Stimulated activated naive CD8-positive, alpha-beta T cell treated with anti-CD3 and anti-CD28 coated beads, Interleukin-15, Interleukin-2, amounts not matched to agents 100 ng/mL and 50 ng/mL, for 24 hours (primary cell): ENCODE measurements around the gene SLC25A17.
"Not testable (repeated sequence)": the region's sequence is repeated elsewhere in the genome, so short reads cannot be mapped to it uniquely, and the experiment has no call there.

Experiments
- H3K27ac Mint-ChIP-seq: one replicate; pipeline ENCODE4 v1.8.0; 2021; ENCODE audit warnings: mild to moderate bottlenecking, mixed read lengths
- H3K27me3 Mint-ChIP-seq: one replicate; pipeline ENCODE4 v1.8.0; 2021; ENCODE audit warnings: mixed read lengths
- H3K36me3 Mint-ChIP-seq: one replicate; pipeline ENCODE4 v1.8.0; 2021; ENCODE audit warnings: low read depth, mixed read lengths
- H3K4me1 Mint-ChIP-seq: one replicate; pipeline ENCODE4 v1.8.0; 2021; ENCODE audit warnings: low read depth, mixed read lengths
- H3K4me3 Mint-ChIP-seq: one replicate; pipeline ENCODE4 v1.8.0; 2021; ENCODE audit warnings: mild to moderate bottlenecking, mixed read lengths
- H3K9me3 Mint-ChIP-seq: one replicate; pipeline ENCODE4 v1.8.0; 2021; ENCODE audit warnings: mixed read lengths

SLC25A17 gene

DNA sequence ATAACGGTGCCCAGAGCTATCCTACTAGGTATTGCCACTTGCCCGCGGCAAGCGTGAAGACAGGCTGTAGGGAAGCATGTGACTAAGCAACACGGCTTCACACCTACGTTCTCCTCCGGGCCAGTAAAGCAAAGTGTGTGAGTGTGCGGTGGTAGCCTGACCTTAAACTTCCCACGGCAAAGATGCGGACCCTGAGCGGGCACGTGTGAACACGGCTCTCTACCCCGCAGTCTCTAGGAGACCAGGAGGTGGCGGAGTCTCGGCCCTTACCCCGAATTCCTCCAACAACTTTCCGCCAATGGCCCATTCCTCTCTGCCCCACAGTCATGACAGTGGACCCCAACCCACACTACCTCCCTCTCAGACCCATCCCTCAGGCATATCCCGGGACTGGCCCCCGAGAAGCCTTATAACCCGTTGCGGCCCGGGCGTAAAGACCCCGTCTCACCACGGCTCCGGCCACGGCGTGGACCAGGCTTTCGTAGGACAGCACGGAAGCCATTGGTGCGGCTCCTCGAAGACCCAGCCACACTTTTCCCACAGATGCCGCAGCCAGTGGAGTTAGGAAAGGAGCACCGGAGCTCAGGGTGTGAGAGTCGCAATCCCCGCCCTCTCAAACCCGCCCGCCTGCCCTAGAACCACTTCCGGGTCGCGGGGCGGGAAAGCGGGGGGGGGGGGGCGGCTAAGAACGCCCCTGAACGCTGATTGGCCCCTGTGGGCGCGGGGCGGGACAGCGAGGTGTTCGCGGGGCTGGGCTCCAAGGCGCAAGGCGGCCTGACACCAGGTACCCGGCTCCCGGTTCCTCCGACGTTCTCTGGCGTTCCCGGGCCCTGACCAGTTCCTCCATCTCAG lies at the start of gene SLC25A17:
SLC25A17 (minus strand) TSS at position 600 of the 852 bp plus-strand sequence; CDS start at position 502, 98 bp downstream.
- H3K4me1 Mint-ChIP-seq: peaks cover 34% of the 10 kb centered on the region

GRCh38 chr22:40868379-40868778 lies 49.2 kb upstream of the SLC25A17 start:
- not testable (repeated sequence) for H3K36me3 Mint-ChIP-seq, H3K4me1 Mint-ChIP-seq, H3K4me3 Mint-ChIP-seq, H3K27ac Mint-ChIP-seq, H3K9me3 Mint-ChIP-seq, H3K27me3 Mint-ChIP-seq

More for the DNA sequence above, at the start of gene SLC25A17:
- H3K36me3 Mint-ChIP-seq: peaks cover 39% of the 10 kb centered on the region
- peak within 1 kb of the TSS; percentile 94 for H3K27ac Mint-ChIP-seq
- H3K4me3 Mint-ChIP-seq: peak within 1 kb of the TSS; percentile 88
- no peaks in the 10 kb centered on the region for H3K27me3 Mint-ChIP-seq
- no peaks in the 10 kb centered on the region for H3K9me3 Mint-ChIP-seq

DNA sequence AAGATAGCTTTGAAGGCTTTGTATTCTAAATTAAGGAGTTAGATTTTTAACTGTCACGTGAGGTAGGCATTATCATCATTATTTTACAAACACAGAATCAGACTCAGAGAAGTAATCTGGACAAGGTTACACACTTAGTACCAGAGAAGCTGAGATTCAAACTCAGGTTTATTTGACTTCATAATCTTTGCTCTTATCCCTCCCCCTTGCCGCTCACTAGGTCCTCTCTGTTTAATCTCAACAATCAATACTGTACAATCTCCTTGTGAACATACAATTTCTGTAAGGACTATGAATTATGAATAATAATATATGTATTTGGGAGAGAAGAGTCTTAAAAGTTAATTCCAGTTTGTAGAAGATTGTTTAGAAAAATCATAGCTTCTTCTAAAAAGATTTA lies 48.0 kb upstream of the SLC25A17 start:
- peaks cover 14% of the 10 kb centered on the region for H3K4me1 Mint-ChIP-seq
- peaks cover 4% of the 10 kb centered on the region for H3K36me3 Mint-ChIP-seq
- H3K9me3 Mint-ChIP-seq: no peaks in the 10 kb centered on the region
- H3K27ac Mint-ChIP-seq: no peak overlapping the region
- no peaks in the 10 kb centered on the region for H3K27me3 Mint-ChIP-seq
- no peak overlapping the region for H3K4me3 Mint-ChIP-seq

DNA sequence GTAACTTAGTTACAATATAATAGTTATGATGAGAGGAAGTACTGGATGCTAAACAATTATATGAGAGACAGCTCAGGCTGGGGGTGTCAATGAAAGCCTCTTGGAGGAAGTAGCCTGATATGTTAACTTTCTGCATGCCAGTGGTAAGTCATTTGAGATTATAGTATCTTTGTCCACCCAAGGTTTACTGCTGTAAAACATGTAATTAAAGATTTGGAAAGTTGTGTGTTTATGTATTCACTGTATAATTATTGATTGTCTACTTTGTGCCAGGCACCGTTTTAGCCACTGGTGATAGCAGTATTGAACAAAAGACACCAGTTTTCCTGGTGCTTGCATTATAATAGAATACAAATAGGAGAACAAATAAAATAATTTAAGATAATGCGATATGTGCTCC lies 43.4 kb upstream of the SLC25A17 start:
- Mint-ChIP-seq H3K4me1 (peaks cover 33% of the 10 kb centered on the region), H3K4me3 (no peak overlapping the region), H3K9me3 (no peaks in the 10 kb centered on the region), H3K27me3 (no peaks in the 10 kb centered on the region), H3K27ac (no peak overlapping the region), H3K36me3 (peaks cover 18% of the 10 kb centered on the region)

GRCh38 chr22:40862013-40862412 lies 42.9 kb upstream of the SLC25A17 start, which contains the start of gene DNAJB7:
TSS of gene DNAJB7 (minus strand) at chr22:40862113. CDS start at chr22:40861994, 119 bp downstream.
- Mint-ChIP-seq H3K27ac (no peak within 1 kb of the TSS), H3K9me3 (no peaks in the 10 kb centered on the region), H3K27me3 (no peaks in the 10 kb centered on the region), H3K4me1 (peaks cover 37% of the 10 kb centered on the region), H3K36me3 (peaks cover 18% of the 10 kb centered on the region), H3K4me3 (no peak within 1 kb of the TSS)

- no peaks in the 10 kb centered on the region for H3K9me3 Mint-ChIP-seq
- peak overlapping the region; percentile 99 for H3K4me3 Mint-ChIP-seq
- H3K27me3 Mint-ChIP-seq: no peaks in the 10 kb centered on the region
- H3K27ac Mint-ChIP-seq: peak overlapping the region; percentile 100
- peaks cover 31% of the 10 kb centered on the region for H3K36me3 Mint-ChIP-seq
- peaks cover 52% of the 10 kb centered on the region for H3K4me1 Mint-ChIP-seq
Observed at GRCh38 chr22:40857309-40857855, 38.2 kb upstream of the SLC25A17 start.

DNA sequence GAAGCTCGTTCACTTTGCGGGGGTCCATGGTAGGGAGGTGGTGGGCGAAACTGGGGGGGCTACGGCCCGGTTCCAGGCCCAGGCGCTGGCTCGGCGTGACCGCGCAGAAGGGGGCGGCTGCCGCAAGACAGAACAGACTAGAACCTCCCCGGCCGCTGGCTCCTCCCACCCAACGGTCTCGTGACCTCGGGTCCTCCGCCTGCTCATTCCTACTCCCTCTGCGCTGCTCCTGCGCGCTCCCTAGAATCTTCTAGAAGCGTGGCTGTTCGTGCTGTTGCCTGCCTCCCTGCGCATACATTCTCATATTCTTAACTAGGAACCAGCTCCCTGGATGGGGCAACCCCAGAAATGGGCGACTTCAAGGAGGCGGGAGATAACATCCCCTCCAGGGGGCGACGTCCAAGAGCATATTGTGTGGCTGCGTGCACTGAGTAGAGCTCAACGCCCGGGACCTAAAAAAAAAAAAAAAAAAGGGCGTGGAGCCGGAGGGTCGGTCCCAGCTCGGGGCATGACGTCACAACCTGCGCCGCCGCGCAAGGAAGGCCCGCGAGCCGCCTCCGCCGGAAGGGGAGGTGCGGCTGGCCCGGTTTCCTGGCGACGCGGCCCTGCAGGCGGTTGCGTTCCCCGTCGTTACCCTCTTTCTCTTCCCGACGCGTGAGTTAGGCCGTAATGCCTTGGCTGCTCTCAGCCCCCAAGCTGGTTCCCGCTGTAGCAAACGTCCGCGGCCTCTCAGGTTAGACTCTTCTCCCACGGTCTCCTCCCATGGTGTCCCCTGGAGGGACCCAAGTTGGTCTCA lies 37.6 kb upstream of the SLC25A17 start, which contains the start of the genes ST13 and XPNPEP3:
ST13 (minus strand) TSS at position 127 of the 796 bp plus-strand sequence; CDS start at position 28, 99 bp downstream.
XPNPEP3 (plus strand) TSS at position 636 of the 796 bp plus-strand sequence; CDS start at position 670, 34 bp downstream.
- Mint-ChIP-seq H3K36me3 (peaks cover 34% of the 10 kb centered on the region), H3K4me1 (peaks cover 57% of the 10 kb centered on the region), H3K4me3 (peak within 1 kb of the TSS; percentile 99), H3K27me3 (no peaks in the 10 kb centered on the region), H3K27ac (peak within 1 kb of the TSS; percentile 100), H3K9me3 (no peaks in the 10 kb centered on the region)

DNA sequence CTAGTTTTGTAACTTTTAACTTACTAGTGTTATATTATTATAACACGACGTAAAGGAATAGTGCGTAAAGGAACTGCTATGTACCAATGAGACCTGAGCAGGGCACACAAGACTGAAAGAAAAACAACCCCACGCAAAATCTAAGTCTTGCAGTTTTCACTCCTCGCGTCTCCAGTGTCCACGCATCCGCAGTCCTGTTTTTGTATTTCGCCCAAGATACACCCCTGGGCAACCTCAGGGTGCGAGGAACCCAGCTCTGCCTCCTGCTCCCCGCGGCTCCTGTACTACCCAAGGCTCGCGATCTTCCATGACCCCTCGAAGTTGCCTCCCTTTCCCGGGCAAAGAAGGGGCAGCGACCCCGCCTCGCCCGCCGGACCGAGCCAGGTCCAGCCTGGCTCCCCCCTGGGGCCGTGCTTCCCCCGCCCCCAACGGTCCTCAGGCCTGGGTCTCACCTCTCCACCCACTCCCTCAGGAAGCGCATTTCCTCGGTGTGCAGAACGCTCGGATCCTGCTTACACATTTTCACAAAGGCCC lies 36.9 kb upstream of the SLC25A17 start:
- peaks cover 63% of the 10 kb centered on the region for H3K4me1 Mint-ChIP-seq
- H3K27ac Mint-ChIP-seq: peak overlapping the region; percentile 100
- no peaks in the 10 kb centered on the region for H3K27me3 Mint-ChIP-seq
- H3K9me3 Mint-ChIP-seq: no peaks in the 10 kb centered on the region
- peak overlapping the region; percentile 99 for H3K4me3 Mint-ChIP-seq
- H3K36me3 Mint-ChIP-seq: peaks cover 36% of the 10 kb centered on the region

DNA sequence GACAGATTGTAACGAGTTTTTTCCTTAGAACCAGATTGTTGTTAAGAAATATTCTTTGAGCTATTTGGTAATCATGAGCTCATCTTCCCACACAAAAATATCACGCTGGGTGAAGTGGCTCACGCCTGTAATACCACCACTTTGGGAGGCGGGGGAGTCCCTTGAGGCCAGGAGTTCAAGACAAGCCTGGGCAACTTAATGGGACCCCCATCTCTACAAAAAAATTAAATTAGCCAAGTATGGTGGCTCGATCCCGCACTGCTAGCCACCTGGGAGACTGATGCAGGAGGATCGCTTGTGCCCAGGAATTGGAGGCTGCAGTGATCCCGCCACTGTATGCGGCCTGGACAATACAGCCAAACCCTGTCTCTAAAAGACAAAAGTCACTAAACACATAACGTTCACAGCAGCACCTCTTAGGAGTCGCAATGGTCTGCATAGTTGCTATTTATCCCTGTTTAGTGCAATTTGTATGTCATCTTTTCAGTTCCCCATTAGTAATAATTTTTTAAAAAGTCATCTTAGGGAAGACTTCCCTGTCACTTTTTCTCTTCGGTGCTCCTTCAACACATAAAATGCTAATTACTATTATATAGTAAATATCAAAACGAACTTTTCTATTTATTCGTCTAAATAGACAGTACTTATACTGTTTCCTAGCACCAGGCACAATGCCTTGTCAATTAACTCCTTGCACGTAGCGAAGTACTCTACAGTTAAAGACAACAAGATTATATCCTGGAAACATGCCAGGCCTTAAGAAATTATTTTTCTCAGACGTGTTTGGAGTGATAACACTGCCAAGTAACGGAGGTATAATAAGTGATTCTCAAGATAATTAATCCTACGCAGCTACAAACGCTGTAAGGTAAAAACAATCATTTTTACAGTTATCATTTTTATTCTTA lies 36.2 kb upstream of the SLC25A17 start:
- H3K9me3 Mint-ChIP-seq: no peaks in the 10 kb centered on the region
- peak overlapping the region; percentile 75 for H3K27ac Mint-ChIP-seq
- no peaks in the 10 kb centered on the region for H3K27me3 Mint-ChIP-seq
- peaks cover 35% of the 10 kb centered on the region for H3K36me3 Mint-ChIP-seq
- H3K4me1 Mint-ChIP-seq: peaks cover 67% of the 10 kb centered on the region
- H3K4me3 Mint-ChIP-seq: peak overlapping the region; percentile 99

- H3K4me3 Mint-ChIP-seq: peak overlapping the region; percentile 99
Observed at GRCh38 chr22:40853961-40854360, 34.8 kb upstream of the SLC25A17 start.

GRCh38 chr22:40853333-40853732 lies 34.2 kb upstream of the SLC25A17 start:
- Mint-ChIP-seq H3K4me3 (peak overlapping the region; percentile 99), H3K27me3 (no peaks in the 10 kb centered on the region), H3K27ac (peak overlapping the region; percentile 56), H3K36me3 (peaks cover 42% of the 10 kb centered on the region), H3K9me3 (no peaks in the 10 kb centered on the region), H3K4me1 (peaks cover 57% of the 10 kb centered on the region)

More at GRCh38 chr22:40853961-40854360, 34.8 kb upstream of the SLC25A17 start:
- H3K9me3 Mint-ChIP-seq: no peaks in the 10 kb centered on the region
- peak overlapping the region; percentile 56 for H3K27ac Mint-ChIP-seq
- H3K4me1 Mint-ChIP-seq: peaks cover 61% of the 10 kb centered on the region
- H3K36me3 Mint-ChIP-seq: peaks cover 40% of the 10 kb centered on the region
- H3K27me3 Mint-ChIP-seq: no peaks in the 10 kb centered on the region

DNA sequence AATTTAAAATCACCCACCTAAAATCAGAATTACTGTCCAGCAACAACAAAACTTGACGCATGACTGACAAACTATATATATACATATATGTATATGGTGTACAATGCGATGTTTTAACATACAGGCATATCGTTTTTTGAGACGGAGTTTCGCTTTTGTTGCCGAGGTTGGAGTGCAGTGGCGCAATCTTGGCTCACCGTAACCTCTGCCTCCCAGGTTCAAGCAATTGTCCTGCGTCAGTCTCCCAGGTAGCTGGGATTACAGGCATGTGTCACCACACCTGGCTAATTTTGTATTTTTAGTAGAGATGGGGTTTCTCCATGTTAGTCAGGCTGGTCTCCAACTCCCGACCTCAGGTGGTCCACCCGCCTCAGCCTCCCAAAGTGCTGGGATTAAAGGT lies 26.7 kb upstream of the SLC25A17 start:
- Mint-ChIP-seq H3K36me3 (peaks cover 75% of the 10 kb centered on the region), H3K4me1 (peaks cover 13% of the 10 kb centered on the region)
- not testable (repeated sequence) for H3K9me3 Mint-ChIP-seq, H3K27me3 Mint-ChIP-seq, H3K27ac Mint-ChIP-seq, H3K4me3 Mint-ChIP-seq

DNA sequence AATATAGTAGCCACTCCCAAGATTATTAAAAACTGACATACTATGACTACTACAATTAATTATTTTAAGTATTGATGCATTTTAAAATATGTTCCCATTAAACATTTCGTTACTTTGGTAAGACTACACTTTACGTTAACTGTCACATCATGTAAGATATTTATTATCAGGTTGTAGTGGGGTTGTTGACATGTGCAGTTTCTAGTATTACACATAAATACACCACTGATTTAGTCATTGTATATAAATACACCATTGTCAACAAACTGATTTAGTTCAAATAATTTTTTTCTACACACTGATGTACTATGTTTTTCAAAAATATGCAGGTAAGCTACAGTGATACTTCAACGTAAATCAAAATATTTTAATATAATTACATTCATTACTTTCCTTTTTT lies 25.8 kb upstream of the SLC25A17 start:
- Mint-ChIP-seq H3K27ac (peak overlapping the region; percentile 14), H3K36me3 (peaks cover 77% of the 10 kb centered on the region), H3K4me3 (no peak overlapping the region), H3K9me3 (no peaks in the 10 kb centered on the region), H3K27me3 (no peaks in the 10 kb centered on the region), H3K4me1 (peaks cover 9% of the 10 kb centered on the region)

DNA sequence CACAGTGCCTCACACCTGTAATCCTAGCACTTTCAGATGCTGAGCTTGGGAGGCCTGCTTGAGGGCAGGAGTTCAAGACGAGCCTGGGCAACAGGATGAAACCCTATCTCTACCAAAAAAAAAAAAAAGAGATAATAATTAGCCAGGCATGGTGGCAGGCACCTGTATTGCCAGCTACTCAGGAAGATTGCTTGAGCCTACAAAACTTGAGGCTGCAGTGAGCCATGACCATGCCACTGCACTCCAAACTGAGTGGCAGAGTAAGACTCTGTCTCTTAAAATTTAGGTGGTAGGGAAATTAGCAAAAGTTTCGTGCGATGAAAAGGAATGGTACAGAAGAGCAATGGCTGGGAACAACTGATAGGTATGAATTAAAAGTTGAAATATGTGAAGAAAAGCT lies 19.3 kb upstream of the SLC25A17 start:
- H3K4me3 Mint-ChIP-seq: no peak overlapping the region
- H3K27ac Mint-ChIP-seq: no peak overlapping the region
- no peaks in the 10 kb centered on the region for H3K27me3 Mint-ChIP-seq
- peaks cover 4% of the 10 kb centered on the region for H3K4me1 Mint-ChIP-seq
- H3K9me3 Mint-ChIP-seq: no peaks in the 10 kb centered on the region
- peaks cover 73% of the 10 kb centered on the region for H3K36me3 Mint-ChIP-seq
